Vagina (tissue), 2 donors: ENCODE data around the gene EML1. TPM values are rescaled to one million over a fixed set of nuclear protein-coding genes. Genes with fewer than 3 reads are reported as not detected.

Experiments used
- DNase-seq, 2 donors: peaks; one replicate each; pipeline ENCODE4 v3.0.0-alpha.2; 2017; ENCODE audit errors: extremely low spot score in 2 of 2
- H3K27ac ChIP-seq: fragments of 200-600 bp; sonication (generic); one replicate; pipeline ENCODE4 v1.5.1; 2019
- H3K27me3 ChIP-seq: fragments of 200-600 bp; sonication (generic); one replicate; pipeline ENCODE4 v1.5.1; 2019
- H3K36me3 ChIP-seq, 2 donors: fragments of 200-600 bp; sonication (generic); one replicate each; pipeline ENCODE4 v1.5.1; 2017 to 2019
- H3K4me1 ChIP-seq: fragments of 200-600 bp; sonication (generic); one replicate; pipeline ENCODE4 v1.5.1; 2019
- H3K4me3 ChIP-seq, 2 donors: fragments of 200-600 bp; sonication (generic); 1 replicate in 1 of 2; 2 replicates in 1 of 2; pipeline ENCODE4 v1.5.1; 2016 to 2019
- H3K9me3 ChIP-seq: fragments of 200-600 bp; sonication (generic); one replicate; pipeline ENCODE4 v1.5.1; 2019
- CTCF ChIP-seq, 3 experiments: fragments of 450-650 bp in 2 of 3; fragments of 200-600 bp in 1 of 3; sonication (generic) in 1 of 3; IDR thresholded peaks; one replicate each; pipeline ENCODE4 v1.5.1; 2017 to 2019; ENCODE audit warnings: antibody characterized with exemption in 3 of 3, mild to moderate bottlenecking in 2 of 3, moderate library complexity in 2 of 3
- POLR2A ChIP-seq, 2 donors: fragments of 450-650 bp; IDR thresholded peaks; one replicate each; pipeline ENCODE4 v1.6.1; 2017; ENCODE audit warnings: antibody characterized with exemption in 2 of 2, mild to moderate bottlenecking in 2 of 2, moderate library complexity in 2 of 2
- POLR2AphosphoS5 ChIP-seq, 2 donors: sonication (generic); formaldehyde crosslinking; IDR thresholded peaks; one replicate each; pipeline ENCODE4 v1.9.0; 2017; ENCODE audit warnings: antibody characterized with exemption in 2 of 2, mild to moderate bottlenecking in 2 of 2, low read depth in 1 of 2; ENCODE audit not compliant: insufficient read depth in 1 of 2
- intact Hi-C: fragments of 100-400 bp; cut with DNase I; formaldehyde crosslinking; loops from one replicate; pipeline ENCODE4 v1.15.1; 2023
- total RNA-seq: library from RNA; depleted of rRNA; stranded (reverse); fragments of >200 nt; gene quantifications from one replicate; pipeline ENCODE4 v1.2.3, GENCODE V29; 2016

EML1 gene, protein sequence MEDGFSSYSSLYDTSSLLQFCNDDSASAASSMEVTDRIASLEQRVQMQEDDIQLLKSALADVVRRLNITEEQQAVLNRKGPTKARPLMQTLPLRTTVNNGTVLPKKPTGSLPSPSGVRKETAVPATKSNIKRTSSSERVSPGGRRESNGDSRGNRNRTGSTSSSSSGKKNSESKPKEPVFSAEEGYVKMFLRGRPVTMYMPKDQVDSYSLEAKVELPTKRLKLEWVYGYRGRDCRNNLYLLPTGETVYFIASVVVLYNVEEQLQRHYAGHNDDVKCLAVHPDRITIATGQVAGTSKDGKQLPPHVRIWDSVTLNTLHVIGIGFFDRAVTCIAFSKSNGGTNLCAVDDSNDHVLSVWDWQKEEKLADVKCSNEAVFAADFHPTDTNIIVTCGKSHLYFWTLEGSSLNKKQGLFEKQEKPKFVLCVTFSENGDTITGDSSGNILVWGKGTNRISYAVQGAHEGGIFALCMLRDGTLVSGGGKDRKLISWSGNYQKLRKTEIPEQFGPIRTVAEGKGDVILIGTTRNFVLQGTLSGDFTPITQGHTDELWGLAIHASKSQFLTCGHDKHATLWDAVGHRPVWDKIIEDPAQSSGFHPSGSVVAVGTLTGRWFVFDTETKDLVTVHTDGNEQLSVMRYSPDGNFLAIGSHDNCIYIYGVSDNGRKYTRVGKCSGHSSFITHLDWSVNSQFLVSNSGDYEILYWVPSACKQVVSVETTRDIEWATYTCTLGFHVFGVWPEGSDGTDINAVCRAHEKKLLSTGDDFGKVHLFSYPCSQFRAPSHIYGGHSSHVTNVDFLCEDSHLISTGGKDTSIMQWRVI
- total RNA-seq = 32.7 TPM

DNA sequence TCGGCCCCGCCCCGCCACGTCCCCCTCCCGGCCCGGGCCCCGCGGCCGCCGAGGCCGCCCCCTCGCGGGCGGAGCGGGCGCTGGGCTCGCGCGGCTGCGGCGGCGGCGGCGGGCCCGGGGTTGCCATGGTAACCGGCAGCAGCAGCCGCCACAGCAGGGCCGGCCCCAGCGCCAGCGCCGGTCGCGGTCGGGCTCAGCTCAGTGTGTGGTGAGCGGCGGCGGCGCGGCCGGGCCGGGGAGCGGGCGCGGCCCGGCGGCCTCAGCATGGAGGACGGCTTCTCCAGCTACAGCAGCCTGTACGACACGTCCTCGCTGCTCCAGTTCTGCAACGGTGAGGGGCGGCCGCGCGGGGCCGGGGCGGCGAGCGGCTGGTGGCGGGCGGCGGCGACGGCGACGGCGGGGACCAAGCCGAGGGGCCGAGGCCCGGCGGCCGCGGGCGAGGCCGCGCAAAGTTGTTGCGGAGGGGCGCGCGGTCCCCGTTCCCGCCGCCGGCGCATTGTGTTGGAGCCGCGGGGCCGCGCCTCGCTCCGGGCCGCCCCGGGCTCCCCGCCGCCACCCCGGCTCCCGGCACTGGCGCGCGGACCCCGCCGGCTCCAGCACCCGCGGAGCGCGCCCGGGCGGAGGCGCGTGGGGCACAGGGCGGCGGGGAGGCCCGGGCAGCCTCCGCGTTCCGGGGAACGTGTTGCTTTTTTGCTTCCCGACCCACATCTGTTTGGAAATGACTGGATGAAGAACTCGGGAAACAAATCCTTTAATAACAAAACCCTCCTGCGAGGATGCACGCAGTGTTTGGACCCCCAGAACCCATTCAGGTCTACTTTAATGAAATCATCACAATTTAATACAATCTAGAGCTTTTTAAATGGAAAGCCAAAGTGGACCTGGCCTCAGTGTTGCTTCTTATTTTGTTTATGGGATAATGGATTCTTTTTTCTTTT is at the start of gene EML1:
TSS of gene EML1 (plus strand) at position 201 of the 938 bp plus-strand sequence. CDS start at position 265, 64 bp downstream.
- peak within 1 kb of the TSS; percentile 55 to 77 for H3K4me3 ChIP-seq
- peaks cover 28% of the 10 kb centered on the region for H3K4me1 ChIP-seq
- TF ChIP-seq CTCF (IDR thresholded peaks at IDR 0.05) (no peak), POLR2A (IDR thresholded peaks at IDR 0.05) (no peak), POLR2AphosphoS5 (IDR thresholded peaks at IDR 0.05; ENCODE audit: insufficient read depth in 1 of 2, low read depth in 1 of 2) (no peak)
- no peaks in the 10 kb centered on the region for H3K9me3 ChIP-seq
- no peaks in the 10 kb centered on the region for H3K27me3 ChIP-seq
- no peaks in the 10 kb centered on the region for H3K36me3 ChIP-seq
- DNase-seq = no peak
- intact Hi-C loops = loop anchor here (5.0 kb wide), 1 partner anchor 46 kb away; no protein-coding TSS in a partner anchor
- peak within 1 kb of the TSS; percentile 90 for H3K27ac ChIP-seq

DNA sequence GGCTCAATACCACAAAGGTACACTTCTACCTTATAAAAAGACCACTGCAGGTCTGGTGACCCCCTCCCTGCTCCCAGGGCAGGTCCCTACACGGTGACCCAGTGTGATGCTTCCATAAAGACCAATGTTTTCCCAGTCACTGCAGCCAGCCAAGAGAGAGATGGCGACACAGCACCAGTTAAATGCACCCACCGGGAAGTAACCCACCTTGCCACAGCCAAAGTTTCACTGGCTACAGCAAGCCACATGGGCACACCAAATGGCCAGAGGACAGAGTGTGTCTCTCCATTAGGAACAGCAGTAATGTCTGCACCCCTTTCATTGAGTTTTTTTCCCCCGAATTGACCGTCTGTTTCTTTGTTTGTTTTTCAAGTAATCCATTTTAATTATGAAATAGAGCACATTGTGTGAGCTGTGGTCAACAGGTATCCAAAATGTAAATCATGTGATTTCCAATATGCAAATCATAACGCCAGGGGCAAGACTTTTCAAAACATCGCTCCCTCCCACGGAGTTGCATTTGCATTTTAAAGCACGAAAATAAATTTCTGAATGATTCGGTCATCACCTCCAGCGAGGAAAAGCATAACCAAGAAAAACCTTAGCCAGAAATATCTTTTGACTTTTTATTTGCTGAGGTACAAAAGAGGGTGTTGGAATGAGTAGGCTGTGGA is 48.9 kb upstream of the EML1 start:
- Histone ChIP-seq H3K27me3 (no peaks in the 10 kb centered on the region), H3K4me3 (no peak overlapping the region), H3K36me3 (no peaks in the 10 kb centered on the region), H3K9me3 (no peaks in the 10 kb centered on the region), H3K27ac (peak overlapping the region; percentile 67), H3K4me1 (peaks cover 36% of the 10 kb centered on the region)
- intact Hi-C loops = no loop called here
- TF ChIP-seq POLR2AphosphoS5 (IDR thresholded peaks at IDR 0.05; ENCODE audit: insufficient read depth in 1 of 2, low read depth in 1 of 2) (no peak), CTCF (IDR thresholded peaks at IDR 0.05) (no peak), POLR2A (IDR thresholded peaks at IDR 0.05) (no peak)
- no peak for DNase-seq

DNA sequence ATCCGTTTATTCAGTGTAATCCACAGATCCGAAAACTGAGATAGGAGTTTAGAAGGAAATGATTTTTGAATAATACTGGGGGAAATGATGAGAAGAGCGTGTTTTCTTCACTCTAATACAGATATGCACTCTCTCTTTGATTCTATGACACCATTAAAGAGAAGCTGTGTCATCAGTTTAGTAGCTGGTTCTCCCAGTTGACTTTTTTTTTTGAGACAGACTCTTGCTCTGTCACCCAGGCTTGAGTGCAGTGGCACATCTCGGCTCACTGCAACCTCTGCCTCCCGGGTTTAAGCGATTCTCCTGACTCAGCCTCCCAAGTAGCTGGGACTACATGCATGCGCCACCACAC is 48.4 kb upstream of the EML1 start:
- H3K27me3 ChIP-seq = no peaks in the 10 kb centered on the region
- no peak for TF ChIP-seq CTCF (IDR thresholded peaks at IDR 0.05)
- TF ChIP-seq POLR2A (IDR thresholded peaks at IDR 0.05) = no peak
- no peak for TF ChIP-seq POLR2AphosphoS5 (IDR thresholded peaks at IDR 0.05; ENCODE audit: insufficient read depth in 1 of 2, low read depth in 1 of 2)
- intact Hi-C loops = loop anchor here (5.0 kb wide), 1 partner anchor 47 kb away; the partner anchor contains the start of gene EML1
- no peaks in the 10 kb centered on the region for H3K36me3 ChIP-seq
- no peaks in the 10 kb centered on the region for H3K9me3 ChIP-seq
- DNase-seq = no peak
- H3K27ac ChIP-seq = peak overlapping the region; percentile 67
- peaks cover 41% of the 10 kb centered on the region for H3K4me1 ChIP-seq
- no peak overlapping the region for H3K4me3 ChIP-seq

DNA sequence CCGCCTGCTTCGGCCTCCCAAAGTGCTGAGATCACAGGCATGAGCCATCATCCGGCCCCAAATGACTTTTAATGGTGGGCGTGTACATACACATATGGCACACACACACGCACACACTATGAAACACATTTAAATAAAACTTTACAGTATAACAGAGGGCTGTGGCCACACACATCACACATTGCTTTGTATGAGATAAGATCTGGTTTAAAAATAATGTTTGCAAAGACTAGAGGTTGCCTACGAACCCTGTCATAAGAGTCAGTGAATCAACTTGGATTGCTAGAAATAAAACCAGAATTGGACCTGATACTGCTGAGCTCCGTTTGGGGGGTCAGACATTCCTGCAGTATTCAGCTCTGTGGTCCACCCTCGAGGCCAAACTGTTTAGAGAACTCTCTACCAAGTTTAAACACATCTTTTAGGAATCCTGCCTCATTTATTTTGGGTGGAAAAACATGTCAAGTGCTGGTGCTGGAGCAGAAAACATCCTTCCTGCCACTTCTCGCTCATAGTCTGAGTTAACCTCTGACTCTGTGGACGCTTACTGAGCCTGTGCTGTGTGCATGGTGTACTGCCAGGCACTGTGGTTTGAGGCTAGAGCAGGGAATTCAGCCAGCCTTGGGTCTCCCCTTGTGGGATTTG is 47.8 kb upstream of the EML1 start:
- intact Hi-C loops = loop anchor here (5.0 kb wide), 1 partner anchor 47 kb away; the partner anchor contains the start of gene EML1
- H3K4me3 ChIP-seq = no peak overlapping the region
- peaks cover 47% of the 10 kb centered on the region for H3K4me1 ChIP-seq
- H3K27ac ChIP-seq = peak overlapping the region; percentile 67
- no peaks in the 10 kb centered on the region for H3K9me3 ChIP-seq
- DNase-seq = no peak
- no peaks in the 10 kb centered on the region for H3K27me3 ChIP-seq
- H3K36me3 ChIP-seq = no peaks in the 10 kb centered on the region
- TF ChIP-seq CTCF (IDR thresholded peaks at IDR 0.05) (no peak), POLR2A (IDR thresholded peaks at IDR 0.05) (no peak), POLR2AphosphoS5 (IDR thresholded peaks at IDR 0.05; ENCODE audit: insufficient read depth in 1 of 2, low read depth in 1 of 2) (no peak)
